Colon (tissue), 2 donors: ENCODE data around the gene TNS2.

ENCODE experiments used
- FAIRE-seq: peaks from 2 replicates; lab custom pipeline; 2012; peaks lifted over from hg19 to GRCh38; lab: Jason Lieb, UNC
- donor health status: control.
- donor health status: control.

The TNS2 gene

DNA sequence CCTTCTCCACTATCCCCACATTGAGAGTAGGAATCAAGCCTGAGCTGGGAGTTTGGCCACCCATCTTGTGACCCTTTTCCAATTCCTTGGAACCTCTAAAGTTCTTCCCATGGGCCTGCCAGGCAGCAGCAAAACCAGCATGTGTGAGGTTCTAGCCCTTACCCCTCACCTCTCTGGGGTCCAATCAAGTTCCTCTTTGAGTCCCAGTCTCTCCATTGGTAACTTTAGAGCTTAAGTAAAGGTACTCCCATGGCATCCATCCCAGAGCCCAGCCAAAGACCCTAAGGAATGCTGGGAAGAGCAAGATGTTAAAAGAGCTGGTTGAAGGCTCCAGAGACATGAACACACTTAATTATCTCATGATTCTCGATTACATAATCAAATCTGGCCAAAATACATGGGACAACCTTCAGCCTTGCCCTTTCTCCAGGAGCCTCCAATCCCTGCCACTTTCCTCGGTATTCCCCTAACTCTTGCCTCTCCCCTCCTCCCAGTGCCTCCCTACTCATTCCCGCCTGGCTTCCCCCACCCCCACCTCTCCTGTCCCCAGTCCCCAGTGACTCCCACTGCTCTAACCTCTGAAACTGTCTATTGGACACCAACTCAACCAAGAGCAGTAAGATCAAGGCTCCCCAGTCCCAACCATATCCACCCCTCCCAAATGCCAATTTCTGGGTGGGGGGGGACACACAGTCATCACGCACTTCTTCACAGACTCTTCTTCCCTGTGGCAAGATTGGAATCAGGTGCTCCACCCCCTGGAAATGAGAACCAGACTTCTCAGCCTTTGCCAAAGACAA is 4.8 kb upstream of the TNS2 start:
- no peak for FAIRE-seq

DNA sequence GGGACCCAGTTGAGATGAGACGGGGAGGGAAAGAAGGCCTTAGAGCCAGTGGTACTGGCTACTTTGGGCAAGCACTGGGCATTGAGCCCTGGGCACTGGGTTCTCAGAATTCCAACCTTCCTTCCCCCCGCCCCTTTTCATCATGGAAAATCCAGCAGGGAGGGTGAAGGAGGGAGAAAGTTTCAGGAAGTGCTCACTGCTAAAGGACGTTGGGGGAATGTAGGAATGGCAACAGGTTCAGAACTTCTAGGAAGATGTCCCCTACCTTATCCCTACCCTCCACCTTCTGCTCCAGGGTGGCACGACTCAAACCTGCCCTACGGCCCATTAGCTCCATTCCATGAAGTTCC is 4.2 kb upstream of the TNS2 start:
- FAIRE-seq = no peak

DNA sequence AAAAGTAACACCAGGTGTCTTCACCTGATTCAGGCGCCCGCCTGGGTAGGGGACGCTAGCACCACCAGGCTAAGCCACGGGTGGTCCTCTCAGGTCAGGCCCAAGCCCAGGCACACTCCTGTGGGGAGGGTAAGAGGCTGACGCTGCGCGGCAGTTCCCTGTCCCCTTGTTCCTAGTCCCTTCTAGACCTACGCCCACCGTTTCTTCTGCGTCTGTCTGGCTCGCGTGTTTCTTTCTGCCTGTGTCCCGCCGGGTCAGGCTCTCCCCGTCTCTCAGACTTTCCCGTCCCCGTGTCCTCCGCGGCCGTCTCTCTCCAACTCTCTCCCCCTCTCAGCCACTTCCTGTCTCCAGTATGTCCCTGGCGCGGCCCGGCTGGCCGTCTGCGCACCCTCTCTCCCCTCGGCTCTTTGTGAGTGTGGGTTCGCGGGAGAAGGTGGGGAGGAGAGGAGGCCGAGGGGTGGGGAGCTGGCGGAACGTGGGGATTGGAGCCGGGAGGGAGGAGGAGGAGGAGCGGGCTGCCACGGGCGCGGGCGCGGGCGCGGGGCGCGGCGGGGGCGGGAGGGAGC is 3.1 kb upstream of the TNS2 start:
- no peak for FAIRE-seq

DNA sequence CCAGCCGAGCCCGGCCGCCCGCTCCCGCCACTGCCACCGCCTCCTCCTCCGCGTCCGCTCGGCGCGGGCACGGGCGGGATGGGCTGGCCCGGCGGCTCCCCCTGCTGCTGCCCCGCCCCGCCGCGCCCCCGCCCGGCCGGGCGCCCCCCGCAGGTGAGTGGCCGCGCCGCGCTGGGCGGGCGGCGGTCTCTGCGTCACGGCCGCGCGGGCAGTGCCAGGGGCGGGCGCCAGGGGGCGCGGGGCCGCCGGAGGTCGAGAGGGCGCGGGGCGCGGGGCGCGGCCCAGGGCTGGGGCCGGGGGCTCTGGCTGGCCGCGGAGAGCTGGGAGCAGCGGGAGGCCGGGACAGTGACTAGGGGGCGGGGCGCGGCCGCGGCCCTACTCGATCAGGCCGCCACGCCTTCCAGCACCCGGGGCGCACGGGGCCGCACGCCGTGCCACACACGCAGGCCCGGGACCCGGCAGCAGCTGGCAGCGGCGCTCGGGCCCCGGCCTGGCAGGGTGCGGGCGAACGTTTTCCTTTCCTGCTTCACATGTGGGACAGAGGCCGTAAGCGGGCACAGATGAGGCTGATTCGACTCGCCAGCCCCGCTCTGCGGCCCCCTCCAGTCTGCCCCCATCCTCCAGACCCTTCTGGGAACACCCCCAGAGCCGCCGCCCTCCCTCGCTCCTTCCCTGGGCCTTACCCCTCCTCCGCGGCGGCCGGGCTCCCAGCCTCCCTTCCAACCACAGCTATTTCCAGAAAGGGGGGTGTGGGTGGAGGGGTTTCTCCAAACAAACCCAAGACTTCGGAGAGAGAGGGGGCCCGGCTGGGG is 2.4 kb upstream of the TNS2 start:
- FAIRE-seq = no peak

DNA sequence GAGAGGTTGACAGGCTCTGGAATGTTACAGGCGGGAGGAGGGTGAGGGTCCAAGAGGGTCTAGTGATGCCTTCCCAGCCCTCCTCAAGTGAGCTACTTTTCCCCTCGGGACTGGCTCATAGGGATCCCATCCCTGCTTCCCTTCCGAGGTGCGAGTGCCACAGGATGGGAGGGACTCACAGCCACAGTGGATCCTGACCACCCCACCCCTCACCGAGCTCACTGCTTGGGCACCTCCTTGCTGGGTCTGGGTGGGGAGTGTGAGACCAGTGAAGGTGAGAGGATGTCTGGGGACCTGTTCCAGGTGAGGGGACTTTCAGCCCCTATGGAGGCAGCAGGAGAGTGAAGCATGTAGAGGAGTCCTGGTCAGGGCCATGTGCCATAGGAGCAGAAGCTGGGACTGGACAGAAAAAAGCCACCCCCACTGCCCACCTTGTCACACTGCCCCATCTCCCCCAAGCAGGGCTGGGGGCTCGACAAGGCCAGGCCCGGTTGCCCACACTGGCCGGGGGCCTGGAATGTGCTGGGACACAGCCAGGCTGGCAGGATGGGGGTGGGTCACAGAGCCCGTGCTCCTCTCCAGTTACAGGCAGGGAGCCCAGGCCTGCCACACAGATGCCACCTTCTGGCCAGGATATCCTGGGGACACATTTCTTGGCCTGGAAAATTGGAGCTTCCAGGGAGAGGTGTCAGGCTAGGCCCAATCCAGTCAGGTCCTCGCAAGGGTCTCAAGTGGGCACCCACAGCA is 1.7 kb upstream of the TNS2 start:
- FAIRE-seq = no peak

DNA sequence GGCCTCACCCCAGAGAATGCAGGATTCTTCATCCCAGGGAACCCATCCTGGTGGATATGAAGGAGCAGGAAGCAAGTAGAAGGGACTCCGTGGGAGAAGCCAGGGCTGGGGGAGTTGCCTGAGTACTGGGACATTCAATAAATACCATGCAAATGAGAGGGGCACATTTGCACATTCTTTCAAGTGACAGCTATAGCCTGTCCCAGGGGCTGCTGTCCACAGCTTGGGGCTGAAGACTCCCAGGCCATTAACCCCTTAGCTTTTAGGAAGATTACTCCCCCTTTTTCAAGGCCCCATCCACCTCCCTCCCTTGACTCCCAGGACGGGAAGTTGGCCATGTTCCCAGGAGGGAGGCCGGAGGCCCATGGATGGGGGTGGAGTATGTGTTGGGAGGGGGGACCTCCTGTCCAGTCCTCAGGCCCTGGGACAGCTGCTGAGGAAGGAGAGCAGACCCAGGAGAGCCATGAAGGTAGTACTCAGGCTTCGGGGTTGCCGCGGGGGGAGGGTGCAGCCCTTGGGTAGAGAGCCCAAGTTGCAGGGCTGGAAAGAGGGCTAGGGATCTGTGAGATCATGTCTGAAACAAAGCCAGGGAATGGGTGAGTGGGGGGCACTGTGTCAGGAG is 974 bp upstream of the TNS2 start:
- no peak for FAIRE-seq

DNA sequence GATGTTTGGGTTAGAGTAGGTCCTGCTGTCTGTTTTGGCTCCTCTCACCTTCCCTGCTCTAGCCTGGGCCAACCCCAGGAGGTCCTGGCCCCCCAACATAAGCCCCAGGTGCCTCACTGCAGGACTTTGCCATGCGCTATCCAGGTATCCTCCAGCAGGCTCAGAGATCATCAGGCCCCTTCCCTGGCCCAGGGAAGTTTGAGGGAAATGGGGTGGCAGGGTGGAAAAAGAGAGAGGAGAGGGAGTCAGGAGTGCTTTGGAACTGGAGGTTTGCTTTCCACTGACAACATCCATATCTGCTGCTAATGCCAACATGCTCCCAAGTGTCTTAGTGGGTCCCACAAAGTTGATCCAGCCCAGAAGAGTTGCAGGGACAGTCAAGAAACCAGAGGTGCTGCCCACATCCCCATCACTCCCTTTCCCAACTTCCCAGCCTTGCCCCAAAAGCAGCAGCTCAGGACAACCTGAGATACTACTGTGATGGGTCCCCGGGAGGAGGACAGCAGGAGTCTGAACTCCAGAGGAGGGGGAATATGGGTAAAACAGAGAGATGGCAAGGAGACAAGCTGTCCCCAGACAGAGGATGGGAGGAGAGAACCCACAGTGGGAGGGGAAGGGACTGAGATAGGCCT is 677 bp downstream of the TNS2 start:
- FAIRE-seq = no peak

DNA sequence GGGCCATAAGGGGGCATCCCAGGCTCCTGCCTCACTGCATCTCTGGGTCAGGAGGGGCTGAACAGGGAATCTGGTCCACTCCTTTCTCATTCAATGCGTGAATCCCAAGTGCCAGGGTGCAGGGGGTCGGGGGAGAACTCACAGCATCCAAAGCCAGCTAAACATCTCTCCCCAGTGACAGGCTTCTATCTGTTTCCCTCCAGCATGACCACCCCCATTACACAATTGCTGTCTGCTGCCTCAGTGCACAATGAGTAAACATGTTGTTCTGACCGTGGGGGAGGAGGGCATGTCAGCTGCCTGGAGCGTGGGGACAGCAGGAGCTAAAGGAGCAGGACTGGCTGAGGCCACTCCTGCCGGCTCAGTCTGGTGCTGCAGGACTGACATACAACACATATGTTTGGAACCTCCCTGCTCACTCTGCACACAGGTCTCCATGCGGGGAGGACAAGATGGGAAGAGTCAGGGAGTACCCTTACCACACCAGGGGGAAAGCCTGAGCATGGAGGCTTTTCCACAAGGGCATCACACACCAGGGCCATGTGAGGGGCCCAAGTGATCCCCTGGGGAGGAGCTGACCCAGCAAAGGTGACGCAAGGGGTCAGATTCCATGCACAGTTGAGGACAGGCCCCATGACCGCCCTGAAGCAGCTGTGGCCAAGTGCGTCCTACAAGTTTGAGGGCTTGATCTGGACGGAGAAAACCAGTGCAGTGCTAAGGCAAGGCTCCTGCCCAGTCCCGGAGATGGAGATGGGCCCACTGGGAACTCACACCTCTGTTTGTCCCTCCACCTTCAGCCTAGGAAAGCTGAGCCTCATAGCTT is 1.4 kb downstream of the TNS2 start:
- FAIRE-seq = no peak

DNA sequence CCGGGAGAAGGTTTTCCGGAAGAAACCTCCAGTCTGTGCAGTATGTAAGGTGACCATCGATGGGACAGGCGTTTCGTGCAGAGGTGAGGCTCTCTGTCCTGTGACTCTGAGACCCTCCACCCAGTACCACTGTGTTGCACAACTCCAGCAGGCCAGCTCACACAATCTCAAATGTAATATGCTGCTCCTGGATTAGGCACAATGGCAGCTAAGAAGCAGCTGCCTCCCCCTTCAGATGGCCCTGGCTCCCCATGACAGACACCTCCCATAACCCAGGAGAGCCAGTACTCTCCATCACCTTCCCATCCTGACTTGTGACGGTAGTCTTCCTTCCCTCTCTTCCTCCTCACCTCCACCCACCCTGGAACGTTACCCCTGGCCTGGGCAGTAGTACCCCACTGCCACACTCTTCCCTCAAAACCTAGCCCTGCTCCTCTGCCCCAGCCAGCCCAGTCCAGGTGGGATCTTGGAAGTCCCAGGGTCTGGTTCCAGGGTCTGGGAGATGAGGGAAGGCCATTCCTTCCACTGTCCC is 2.1 kb downstream of the TNS2 start:
- FAIRE-seq = no peak

DNA sequence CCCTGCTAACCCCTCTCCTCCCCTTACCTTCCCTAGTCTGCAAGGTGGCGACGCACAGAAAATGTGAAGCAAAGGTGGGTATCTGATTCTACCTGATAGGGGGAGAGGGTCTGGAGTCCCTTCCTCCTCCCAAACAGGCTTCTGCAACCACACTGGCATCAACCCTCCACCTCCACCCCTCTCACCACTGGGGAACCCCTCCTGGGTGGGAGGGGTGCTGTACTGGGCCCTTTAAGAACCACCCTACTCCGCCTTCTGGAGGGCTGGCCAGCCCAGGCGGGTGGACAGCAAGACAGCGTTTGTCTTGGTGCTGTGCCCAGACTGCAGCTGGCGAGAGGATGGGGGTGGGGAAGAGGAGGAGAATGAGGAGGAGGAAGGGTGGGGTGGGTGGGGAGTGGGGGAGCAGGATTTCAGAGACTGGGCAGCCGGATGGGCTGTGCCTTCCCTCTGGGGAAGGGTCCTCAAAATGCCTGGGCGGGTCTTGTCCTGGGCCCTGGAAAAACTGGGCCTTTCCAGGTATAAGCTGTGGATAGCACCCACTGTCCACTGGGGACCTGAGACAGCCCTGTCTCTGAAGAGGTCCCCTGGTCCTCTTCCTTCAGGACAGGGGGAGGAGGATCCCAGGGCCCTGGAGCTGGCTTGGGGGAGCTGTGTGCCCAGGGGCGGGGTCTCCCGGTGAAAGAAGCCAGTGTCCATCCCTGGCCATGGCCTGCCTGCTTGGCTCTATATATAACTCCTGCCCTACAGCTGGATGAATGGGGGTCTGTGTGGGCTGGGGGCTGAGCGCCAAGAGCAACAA is 2.8 kb downstream of the TNS2 start:
- no peak for FAIRE-seq

DNA sequence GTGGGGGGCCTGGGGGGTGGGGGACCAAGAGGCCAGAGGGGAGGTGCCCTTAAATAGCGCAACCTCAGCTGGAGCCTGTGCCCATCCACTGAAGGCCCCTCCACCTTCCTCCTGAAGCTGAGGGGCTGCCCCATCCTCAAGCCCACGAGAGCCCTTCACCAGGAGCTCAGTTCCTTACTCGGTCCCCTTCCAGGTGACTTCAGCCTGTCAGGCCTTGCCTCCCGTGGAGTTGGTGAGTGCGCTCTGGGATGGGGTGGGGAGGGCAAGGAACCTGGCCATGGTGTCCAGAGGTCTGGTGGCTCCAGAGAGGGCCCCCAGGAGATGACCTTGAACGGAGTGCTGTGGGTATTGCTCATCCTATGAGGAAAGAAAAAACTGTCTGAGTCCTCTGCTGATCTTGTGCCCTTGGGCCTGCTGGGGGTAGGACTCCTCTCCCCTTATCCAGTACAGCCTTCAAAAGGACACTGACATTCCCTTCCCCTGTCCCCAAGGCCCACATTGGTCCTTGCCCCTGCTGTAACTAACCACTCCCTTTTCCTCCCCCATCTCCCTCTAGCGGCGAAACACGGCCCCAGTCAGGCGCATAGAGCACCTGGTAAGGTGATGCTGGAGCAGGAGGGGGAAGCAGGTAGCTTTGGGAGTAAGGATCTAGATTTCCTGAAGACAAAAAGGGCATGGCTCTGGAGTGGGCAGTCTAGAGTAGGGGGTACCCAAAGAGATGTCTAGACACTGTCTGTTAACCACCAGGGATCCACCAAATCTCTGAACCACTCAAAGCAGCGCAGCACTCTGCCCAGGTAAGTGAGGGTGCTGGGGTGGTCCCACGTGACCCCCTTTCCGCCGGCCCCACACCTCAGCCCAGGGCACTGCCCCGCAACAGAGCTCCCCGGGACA is 3.6 kb downstream of the TNS2 start:
- FAIRE-seq = no peak

DNA sequence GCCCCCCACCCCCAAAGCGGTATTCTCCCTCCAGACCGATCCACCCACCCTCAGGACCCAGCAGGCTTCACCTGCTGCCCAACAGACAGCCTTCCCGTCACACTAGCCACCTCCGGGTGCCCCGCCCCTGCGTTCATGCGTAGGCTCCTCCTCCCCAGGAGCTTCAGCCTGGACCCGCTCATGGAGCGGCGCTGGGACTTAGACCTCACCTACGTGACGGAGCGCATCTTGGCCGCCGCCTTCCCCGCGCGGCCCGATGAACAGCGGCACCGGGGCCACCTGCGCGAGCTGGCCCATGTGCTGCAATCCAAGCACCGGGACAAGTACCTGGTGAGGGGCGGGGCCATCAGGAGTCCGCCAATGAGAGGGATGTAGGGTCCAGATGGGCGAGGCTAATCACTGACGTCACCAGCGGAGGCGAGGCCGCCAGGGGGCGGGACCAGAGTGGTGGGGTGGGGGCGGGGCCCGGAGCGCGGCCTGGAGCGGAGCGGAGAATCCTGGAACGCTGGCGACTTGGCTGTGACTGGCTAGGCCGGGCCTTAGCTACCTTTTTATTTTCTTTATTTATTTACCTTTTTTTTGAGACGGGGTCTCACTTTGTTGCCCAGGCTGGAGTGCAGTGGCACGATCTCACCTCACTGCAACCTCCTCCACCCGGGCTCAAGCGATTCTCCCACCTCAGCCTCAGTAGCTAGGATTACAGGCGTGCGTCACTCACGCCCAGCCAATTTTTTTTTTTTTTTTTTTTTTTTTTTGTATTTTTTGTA is 4.4 kb downstream of the TNS2 start:
- no peak for FAIRE-seq

DNA sequence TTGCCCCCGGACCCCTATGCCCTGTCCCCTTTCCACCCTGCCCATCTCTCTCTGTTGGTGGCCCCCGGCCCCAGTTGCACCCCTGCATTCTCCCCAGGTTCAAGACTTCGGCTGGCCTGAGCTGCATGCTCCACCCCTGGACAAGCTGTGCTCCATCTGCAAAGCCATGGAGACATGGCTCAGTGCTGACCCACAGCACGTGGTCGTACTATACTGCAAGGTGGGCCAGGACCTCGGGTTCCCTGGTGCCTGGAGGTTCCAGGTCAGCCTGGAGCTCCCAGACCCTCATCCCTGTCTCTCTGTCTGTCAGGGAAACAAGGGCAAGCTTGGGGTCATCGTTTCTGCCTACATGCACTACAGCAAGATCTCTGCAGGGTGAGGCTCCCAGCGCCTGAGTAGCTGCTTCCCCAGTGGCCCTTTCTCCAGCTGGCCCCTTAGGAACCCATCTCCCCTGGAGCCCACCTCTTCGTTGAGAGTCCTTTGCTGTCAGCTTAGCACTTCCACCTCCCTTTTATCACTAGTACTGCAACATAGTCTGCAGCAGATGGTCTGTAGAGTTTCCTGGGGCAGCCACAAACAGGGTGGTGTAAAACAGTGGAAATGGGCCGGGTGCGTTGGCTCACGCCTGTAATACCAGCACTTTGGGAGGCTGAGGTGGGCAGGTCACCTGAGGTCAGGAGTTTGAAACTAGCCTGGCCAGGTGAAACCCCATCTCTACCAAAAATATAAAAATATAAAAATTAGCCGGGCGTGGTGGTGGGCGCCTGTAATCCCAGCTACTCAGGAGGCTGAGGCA is 5.8 kb downstream of the TNS2 start:
- FAIRE-seq = no peak

DNA sequence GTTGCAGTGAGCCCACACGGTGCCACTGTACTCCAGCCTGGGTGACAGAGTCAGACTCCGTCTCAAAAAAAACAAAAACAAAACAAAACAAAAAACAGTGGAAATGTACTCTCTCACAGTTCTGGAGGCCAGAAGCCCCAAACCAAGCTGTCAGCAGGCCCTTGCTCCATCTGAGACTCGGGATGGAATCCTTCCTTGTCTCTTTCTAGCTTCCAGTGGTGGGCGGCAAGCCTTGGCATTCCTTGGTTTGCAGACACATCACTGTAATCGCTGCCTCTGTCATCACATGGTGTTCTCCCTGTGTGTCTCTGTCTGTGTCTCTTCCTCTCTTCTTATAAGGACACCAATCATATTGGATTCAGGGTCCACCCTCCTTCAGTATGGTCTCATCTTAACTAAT is 6.4 kb downstream of the TNS2 start:
- no peak for FAIRE-seq

DNA sequence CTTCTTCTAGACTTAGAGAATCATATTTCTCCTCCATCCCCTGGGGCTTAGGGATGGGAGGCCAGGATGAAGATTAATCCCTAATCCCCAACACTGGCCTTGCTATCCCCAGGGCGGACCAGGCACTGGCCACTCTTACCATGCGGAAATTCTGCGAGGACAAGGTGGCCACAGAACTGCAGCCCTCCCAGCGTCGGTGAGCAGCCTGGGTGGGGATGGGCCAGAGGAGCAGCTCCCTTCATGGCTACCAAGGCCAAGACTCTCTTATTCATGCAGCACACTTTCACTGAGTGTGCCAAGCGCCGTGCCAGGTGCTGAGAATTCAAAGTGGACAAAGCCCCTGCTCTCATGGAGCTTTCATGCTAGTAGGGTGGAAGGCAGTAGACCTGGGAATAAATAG is 7.0 kb downstream of the TNS2 start:
- no peak for FAIRE-seq

DNA sequence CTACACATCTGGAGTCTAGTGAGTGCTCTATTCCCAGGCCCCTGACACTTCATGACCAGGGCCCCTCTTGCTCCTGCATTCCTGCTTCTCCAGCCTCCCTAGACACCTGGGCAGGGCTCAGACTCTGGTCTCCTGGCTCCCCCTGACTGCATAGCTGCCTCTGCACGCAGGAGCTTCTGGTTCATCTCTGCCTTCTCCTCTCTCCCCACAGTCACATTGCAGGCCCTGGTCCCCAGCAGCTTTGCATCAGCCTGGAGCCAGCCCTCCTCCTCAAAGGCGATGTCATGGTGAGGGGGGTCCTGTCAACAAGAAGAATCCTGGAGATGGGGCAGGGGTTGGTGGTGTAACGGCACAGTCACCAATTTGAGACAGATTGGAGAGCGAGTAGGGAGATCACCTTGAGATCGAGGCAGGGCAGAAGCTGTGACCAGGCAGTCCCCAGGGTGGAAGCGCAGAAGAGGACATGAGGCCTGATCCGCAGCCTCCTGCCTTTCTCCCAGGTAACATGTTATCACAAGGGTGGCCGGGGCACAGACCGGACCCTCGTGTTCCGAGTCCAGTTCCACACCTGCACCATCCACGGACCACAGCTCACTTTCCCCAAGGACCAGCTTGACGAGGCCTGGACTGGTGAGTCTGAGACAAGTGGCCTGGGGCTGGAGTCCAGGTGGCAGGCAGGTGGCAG is 8.1 kb downstream of the TNS2 start:
- no peak for FAIRE-seq
